Measurements from ENCODE around the gene EDEM2.
"Not testable (repeated sequence)": the region's sequence is repeated elsewhere in the genome, so short reads cannot be mapped to it uniquely, and the experiment has no call there.

GRCh38 chr20:35164531-35164930 is 17.4 kb upstream of the EDEM2 start:
- TF ChIP-seq, protein P1, sequence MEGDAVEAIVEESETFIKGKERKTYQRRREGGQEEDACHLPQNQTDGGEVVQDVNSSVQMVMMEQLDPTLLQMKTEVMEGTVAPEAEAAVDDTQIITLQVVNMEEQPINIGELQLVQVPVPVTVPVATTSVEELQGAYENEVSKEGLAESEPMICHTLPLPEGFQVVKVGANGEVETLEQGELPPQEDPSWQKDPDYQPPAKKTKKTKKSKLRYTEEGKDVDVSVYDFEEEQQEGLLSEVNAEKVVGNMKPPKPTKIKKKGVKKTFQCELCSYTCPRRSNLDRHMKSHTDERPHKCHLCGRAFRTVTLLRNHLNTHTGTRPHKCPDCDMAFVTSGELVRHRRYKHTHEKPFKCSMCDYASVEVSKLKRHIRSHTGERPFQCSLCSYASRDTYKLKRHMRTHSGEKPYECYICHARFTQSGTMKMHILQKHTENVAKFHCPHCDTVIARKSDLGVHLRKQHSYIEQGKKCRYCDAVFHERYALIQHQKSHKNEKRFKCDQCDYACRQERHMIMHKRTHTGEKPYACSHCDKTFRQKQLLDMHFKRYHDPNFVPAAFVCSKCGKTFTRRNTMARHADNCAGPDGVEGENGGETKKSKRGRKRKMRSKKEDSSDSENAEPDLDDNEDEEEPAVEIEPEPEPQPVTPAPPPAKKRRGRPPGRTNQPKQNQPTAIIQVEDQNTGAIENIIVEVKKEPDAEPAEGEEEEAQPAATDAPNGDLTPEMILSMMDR (IDR thresholded peaks at IDR 0.05): not testable (repeated sequence)
- TF ChIP-seq POLR2A (IDR thresholded peaks at IDR 0.05; ENCODE audit: low read depth): not testable (repeated sequence)

Measured in esophagus muscularis mucosa (tissue), 3 donors.